K562 (cell line): ENCODE measurements around the gene ERICH6. TPM values are rescaled to one million over a fixed set of nuclear protein-coding genes. Genes with fewer than 3 reads are reported as not detected.

Experiments used
- ATAC-seq: fragments of 200-7000 bp; cut with Tn5 transposase; 3 replicates; pipeline ENCODE4 v1.9.1; 2020; ENCODE audit warnings: moderate library complexity
- BruUV-seq: library from RNA; stranded (reverse); fragments of 400-500 nt; replicated peaks from 2 replicates; lab custom pipeline; 2021; lab: Mats Ljungman, UMichigan
- CTCF ChIA-PET: fragments of 300-600 bp; formaldehyde crosslinking; extraction: SDS; loops from one replicate; lab custom pipeline; 2021; ENCODE audit warnings: low intra/inter-chr PET ratio; lab: Yijun Ruan, JAX
- POLR2A ChIA-PET: fragments of 300-600, 350-650 bp; sonication (Branson Sonifier 250); formaldehyde crosslinking; extraction: SDS; loops from one replicate; lab custom pipeline; 2021; ENCODE audit warnings: antibody characterized with exemption, inconsistent platforms; lab: Yijun Ruan, JAX
- DNase-seq, 4 experiments: peaks; one replicate each; pipeline versions ENCODE4 v3.0.0 to v3.0.0-alpha.2; 2011 to 2018; ENCODE audit warnings: low spot score in 3 of 4, mixed read lengths in 3 of 4; ENCODE audit errors: extremely low read depth in 1 of 4
- FAIRE-seq: peaks from 2 replicates; lab custom pipeline; 2011; peaks lifted over from hg19 to GRCh38; lab: Jason Lieb, UNC
- H2AFZ ChIP-seq: 2 replicates; pipeline ENCODE4 v1.6.0; 2011; ENCODE audit warnings: low read depth, low read length, control low read depth, inconsistent platforms
- H3K27ac ChIP-seq: fragments of 200-600 bp; 3 replicates; pipeline ENCODE4 v1.8.0; 2011; ENCODE audit warnings: low read depth, mild to moderate bottlenecking, control low read depth, inconsistent platforms, low read length, moderate library complexity, mixed read lengths; ENCODE audit errors: extremely low read depth
- H3K27me3 ChIP-seq, 2 experiments: fragments of 300-600 bp in 1 of 2; 2 replicates in 1 of 2; 3 replicates in 1 of 2; pipeline versions ENCODE4 v1.6.0 to v1.8.0; 2011; ENCODE audit warnings: inconsistent platforms in 2 of 2, low read length in 2 of 2, mild to moderate bottlenecking in 1 of 2, mixed read lengths in 1 of 2, moderate library complexity in 1 of 2; ENCODE audit not compliant: control insufficient read depth in 2 of 2, insufficient read depth in 2 of 2
- H3K36me3 ChIP-seq: fragments of 300-600 bp; 3 replicates; pipeline ENCODE4 v1.8.0; 2011; ENCODE audit warnings: mild to moderate bottlenecking, low read length, inconsistent platforms; ENCODE audit not compliant: control insufficient read depth, insufficient read depth
- H3K4me1 ChIP-seq, 2 experiments: fragments of 200-600 bp in 1 of 2; replicated peaks in 1 of 2; 2 replicates in 1 of 2; 3 replicates in 1 of 2; pipeline versions ENCODE4 v1.5.1 to v1.8.0; 2011; ENCODE audit warnings: inconsistent platforms in 2 of 2, low read length in 2 of 2, mild to moderate bottlenecking in 1 of 2, mixed read lengths in 1 of 2, moderate library complexity in 1 of 2; ENCODE audit not compliant: control insufficient read depth in 2 of 2, insufficient read depth in 2 of 2
- H3K4me2 ChIP-seq: 2 replicates; pipeline ENCODE4 v1.6.1; 2011; ENCODE audit warnings: low read length, control low read depth, inconsistent platforms, mixed read lengths; ENCODE audit not compliant: insufficient read depth
- H3K4me3 ChIP-seq: fragments of 200-600 bp; sonication (generic), shearing (Covaris generic); 2 replicates; pipeline ENCODE4 v1.5.1; 2016; ENCODE audit warnings: control low read depth, inconsistent platforms
- H3K79me2 ChIP-seq: fragments of 200-600 bp; 3 replicates; pipeline ENCODE4 v1.8.0; 2011; ENCODE audit warnings: low read length, inconsistent platforms; ENCODE audit not compliant: control insufficient read depth, insufficient read depth
- H3K9ac ChIP-seq, 2 experiments: 2 replicates each; pipeline versions ENCODE4 v1.6.0 to v1.6.1; 2011; ENCODE audit warnings: low read depth in 2 of 2, low read length in 2 of 2, control low read depth in 1 of 2, inconsistent platforms in 1 of 2, mild to moderate bottlenecking in 1 of 2, mixed read lengths in 1 of 2; ENCODE audit not compliant: insufficient read depth in 1 of 2
- H3K9me1 ChIP-seq: one replicate; pipeline ENCODE4 v1.6.0; 2011; ENCODE audit warnings: inconsistent platforms, mild to moderate bottlenecking, low read length, moderate library complexity; ENCODE audit not compliant: control insufficient read depth, insufficient read depth
- H3K9me3 ChIP-seq: replicated peaks from 2 replicates; pipeline ENCODE4 v1.5.1; 2011; ENCODE audit warnings: low read depth, low read length, inconsistent platforms; ENCODE audit not compliant: control insufficient read depth, insufficient read depth
- H4K20me1 ChIP-seq: replicated peaks from 2 replicates; pipeline ENCODE4 v1.6.1; 2011; ENCODE audit warnings: low read length, inconsistent platforms, mixed read lengths; ENCODE audit not compliant: control insufficient read depth, insufficient read depth
- HDGF ChIP-seq: fragments of 450-650 bp; IDR thresholded peaks from 2 replicates; pipeline ENCODE4 v1.6.1; 2016
- POU5F1 ChIP-seq: fragments of 150-350 bp; IDR thresholded peaks from 2 replicates; pipeline ENCODE4 v1.6.1; 2014; ENCODE audit warnings: borderline replicate concordance, low read length, low read depth, mild to moderate bottlenecking; ENCODE audit not compliant: partially characterized antibody
- SMARCB1 ChIP-seq: IDR thresholded peaks from 2 replicates; pipeline ENCODE4 v1.6.1; 2011; ENCODE audit warnings: improper control_type of control experiment, low read depth; ENCODE audit not compliant: insufficient read length
- TARDBP ChIP-seq: fragments of 450-650 bp; IDR thresholded peaks from 2 replicates; pipeline ENCODE4 v1.6.1; 2016
- WGBS: fragments of 100-300 bp; shearing (Covaris generic); methylation state at CpG from one replicate; pipeline ENCODE4 v1.1.6; 2016; ENCODE audit warnings: low coverage, mixed read lengths; ENCODE audit not compliant: insufficient coverage; ENCODE audit errors: missing lambda C conversion rate; 5-methylcytosine and 5-hydroxymethylcytosine counted together
- in situ Hi-C: fragments of 300-500 bp; cut with MboI; formaldehyde crosslinking; loops from 4 replicates; pipeline ENCODE4 v1.15.0; 2018; ENCODE audit warnings: inconsistent platforms, mixed read lengths
- intact Hi-C: fragments of 100-400 bp; cut with micrococcal nuclease; formaldehyde crosslinking; loops from 2 replicates; pipeline ENCODE4 v1.14.2; 2022
- polyA plus RNA-seq, 8 experiments: library from polyadenylated mRNA; depleted of rRNA in 4 of 8; stranded (reverse) in 5 of 8; unstranded in 3 of 8; fragments of >200 nt; fragmentation: Nextera tagmentation in 2 of 8; fragmentation: Illumina TruSeq in 1 of 8; extraction: Ambion mirVana in 2 of 8; extraction: Trizol in 1 of 8; gene quantifications; 2 replicates each; pipeline versions ENCODE4 v1.2.1 to v1.2.3, GENCODE V29; 2011 to 2014; ENCODE audit warnings: inconsistent platforms in 1 of 8, missing spikeins in 1 of 8
- total RNA-seq, 7 experiments: library from RNA; depleted of rRNA in 6 of 7; stranded (reverse); fragments of >200 nt in 6 of 7; fragmentation: Illumina TruSeq in 2 of 7; extraction: Trizol in 2 of 7; gene quantifications; 2 replicates each; pipeline versions ENCODE4 v1.2.1 to v1.2.3, GENCODE V29; 2011 to 2021; ENCODE audit warnings: low replicate concordance in 1 of 7
- TF ChIP-seq, protein P1 (sequence below), 2 experiments: fragments of 450-650 bp; IDR thresholded peaks; 2 replicates each; pipeline ENCODE4 v1.6.1; 2016; ENCODE audit warnings: mild to moderate bottlenecking in 2 of 2, borderline replicate concordance in 1 of 2, low read depth in 1 of 2, moderate library complexity in 1 of 2
- TF ChIP-seq, protein P2 (sequence below), 2 experiments: fragments of 150-350 bp in 1 of 2; IDR thresholded peaks; 2 replicates each; pipeline ENCODE4 v1.6.1; 2012 to 2016; ENCODE audit warnings: low read depth in 2 of 2, low read length in 2 of 2, mild to moderate bottlenecking in 1 of 2, moderate library complexity in 1 of 2

The ERICH6 gene
- total and polyA plus RNA-seq, 9 of the 15 experiments (the other 6 are each of a cell fraction or from before 2014, with no cell fraction given), result not detected

DNA sequence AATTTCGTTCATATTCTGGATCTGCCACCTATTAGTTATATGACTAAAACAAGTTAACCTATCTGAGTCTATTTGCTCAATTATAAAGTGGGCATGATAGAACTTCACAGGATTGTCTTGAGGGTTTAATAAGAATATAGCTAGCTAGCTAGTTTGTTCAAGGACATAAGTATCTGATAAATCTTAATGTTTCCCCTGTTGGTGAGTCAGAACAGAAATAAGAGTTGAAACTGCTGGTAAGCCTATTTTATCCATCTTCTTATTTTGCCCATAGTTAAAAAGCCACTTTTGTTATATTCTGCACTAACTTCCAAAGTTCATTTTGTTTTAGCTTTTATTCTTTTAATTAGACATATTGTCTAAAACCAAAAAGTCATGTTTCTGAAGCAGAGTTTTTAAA lies 91.2 kb downstream of the ERICH6 start:
- H3K27ac ChIP-seq, result 0 out of 3 replicates have a peak overlapping the region, but pooled peaks have one; percentile 17
- in situ Hi-C loops (no loop called here), intact Hi-C loops (no loop called here)
- ATAC-seq (no peak), DNase-seq (no peak), FAIRE-seq (no peak)
- no peak overlapping the region for H2AFZ ChIP-seq
- H3K9me3 ChIP-seq, result no peaks in the 10 kb centered on the region
- H3K27me3 ChIP-seq, result no peaks in the 10 kb centered on the region
- H3K4me1 ChIP-seq, result peaks cover 6 to 12% of the 10 kb centered on the region in 2 experiments; a peak in 4 of 5 replicates
- no peak overlapping the region for H3K4me3 ChIP-seq
- peaks cover 51% of the 10 kb centered on the region for H3K36me3 ChIP-seq
- CTCF ChIA-PET, result no interaction called here
- peaks cover 9% of the 10 kb centered on the region; the same call in 1 of the 2 replicates for H4K20me1 ChIP-seq
- POLR2A ChIA-PET, result interaction anchor here (0.8 to 1.3 kb wide), 2 partner anchors 9 to 13 kb away, joined by 3 to 4 read pairs; partner anchors contain the start of gene SELENOT
- H3K79me2 ChIP-seq, result peaks cover 82% of the 10 kb centered on the region
- H3K9ac ChIP-seq, result no peak overlapping the region
- TF ChIP-seq SMARCB1 (no peak), TARDBP (no peak), POU5F1 (no peak), HDGF (no peak)
- TF ChIP-seq, protein P1, sequence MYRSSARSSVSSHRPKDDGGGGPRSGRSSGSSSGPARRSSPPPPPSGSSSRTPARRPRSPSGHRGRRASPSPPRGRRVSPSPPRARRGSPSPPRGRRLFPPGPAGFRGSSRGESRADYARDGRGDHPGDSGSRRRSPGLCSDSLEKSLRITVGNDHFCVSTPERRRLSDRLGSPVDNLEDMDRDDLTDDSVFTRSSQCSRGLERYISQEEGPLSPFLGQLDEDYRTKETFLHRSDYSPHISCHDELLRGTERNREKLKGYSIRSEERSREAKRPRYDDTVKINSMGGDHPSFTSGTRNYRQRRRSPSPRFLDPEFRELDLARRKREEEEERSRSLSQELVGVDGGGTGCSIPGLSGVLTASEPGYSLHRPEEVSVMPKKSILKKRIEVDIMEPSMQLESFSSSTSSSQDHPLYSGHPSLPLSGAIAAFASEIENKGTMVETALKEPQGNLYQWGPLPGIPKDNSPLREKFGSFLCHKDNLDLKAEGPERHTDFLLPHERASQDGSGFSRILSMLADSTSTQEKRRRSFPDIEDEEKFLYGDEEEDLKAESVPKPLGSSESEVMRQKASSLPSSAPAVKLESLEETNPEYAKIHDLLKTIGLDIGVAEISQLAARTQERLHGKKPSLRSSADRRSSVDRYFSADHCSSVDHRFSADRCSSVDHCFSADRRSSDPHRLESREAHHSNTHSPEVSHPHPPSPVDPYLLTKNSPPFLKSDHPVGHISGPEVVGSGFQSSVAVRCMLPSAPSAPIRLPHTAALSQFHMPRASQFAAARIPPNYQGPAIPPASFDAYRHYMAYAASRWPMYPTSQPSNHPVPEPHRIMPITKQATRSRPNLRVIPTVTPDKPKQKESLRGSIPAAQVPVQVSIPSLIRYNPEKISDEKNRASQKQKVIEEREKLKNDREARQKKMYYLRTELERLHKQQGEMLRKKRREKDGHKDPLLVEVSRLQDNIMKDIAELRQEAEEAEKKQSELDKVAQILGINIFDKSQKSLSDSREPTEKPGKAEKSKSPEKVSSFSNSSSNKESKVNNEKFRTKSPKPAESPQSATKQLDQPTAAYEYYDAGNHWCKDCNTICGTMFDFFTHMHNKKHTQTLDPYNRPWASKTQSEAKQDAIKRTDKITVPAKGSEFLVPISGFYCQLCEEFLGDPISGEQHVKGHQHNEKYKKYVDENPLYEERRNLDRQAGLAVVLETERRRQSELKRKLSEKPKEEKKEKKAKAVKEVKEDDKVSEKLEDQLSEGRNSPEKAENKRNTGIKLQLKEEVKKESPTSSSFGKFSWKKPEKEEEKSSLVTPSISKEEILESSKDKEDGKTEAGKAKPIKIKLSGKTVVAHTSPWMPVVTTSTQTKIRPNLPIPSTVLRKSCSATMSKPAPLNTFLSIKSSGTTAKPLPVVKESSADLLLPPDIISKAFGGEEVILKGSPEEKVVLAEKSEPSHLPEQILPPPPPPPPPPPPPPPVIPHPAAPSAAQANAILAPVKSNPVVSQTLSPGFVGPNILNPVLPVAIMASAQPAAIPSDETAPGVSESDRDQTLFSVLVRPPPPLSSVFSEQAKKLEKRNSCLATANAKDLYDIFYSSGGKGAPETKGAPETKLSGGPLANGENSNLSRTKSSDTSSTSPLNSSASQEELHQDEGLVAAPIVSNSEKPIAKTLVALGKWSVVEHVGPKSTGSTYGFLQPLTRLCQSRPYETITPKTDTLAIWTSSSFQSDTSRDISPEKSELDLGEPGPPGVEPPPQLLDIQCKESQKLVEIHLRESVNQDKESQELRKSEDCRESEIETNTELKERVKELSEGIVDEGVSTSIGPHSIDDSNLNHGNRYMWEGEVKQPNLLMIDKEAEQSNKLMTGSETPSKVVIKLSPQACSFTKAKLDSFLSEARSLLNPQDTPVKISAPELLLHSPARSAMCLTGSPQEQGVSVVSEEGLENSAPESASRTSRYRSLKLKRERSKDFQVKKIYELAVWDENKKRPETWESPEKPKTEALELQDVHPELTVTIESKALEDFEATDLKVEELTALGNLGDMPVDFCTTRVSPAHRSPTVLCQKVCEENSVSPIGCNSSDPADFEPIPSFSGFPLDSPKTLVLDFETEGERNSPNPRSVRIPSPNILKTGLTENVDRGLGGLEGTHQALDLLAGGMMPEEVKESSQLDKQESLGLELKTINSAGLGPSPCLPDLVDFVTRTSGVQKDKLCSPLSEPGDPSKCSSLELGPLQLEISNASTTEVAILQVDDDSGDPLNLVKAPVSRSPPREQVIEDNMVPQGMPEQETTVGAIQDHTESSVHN (IDR thresholded peaks at IDR 0.05; ENCODE audit: borderline replicate concordance in 1 of 2, low read depth in 1 of 2), result no peak
- TF ChIP-seq, protein P2, sequence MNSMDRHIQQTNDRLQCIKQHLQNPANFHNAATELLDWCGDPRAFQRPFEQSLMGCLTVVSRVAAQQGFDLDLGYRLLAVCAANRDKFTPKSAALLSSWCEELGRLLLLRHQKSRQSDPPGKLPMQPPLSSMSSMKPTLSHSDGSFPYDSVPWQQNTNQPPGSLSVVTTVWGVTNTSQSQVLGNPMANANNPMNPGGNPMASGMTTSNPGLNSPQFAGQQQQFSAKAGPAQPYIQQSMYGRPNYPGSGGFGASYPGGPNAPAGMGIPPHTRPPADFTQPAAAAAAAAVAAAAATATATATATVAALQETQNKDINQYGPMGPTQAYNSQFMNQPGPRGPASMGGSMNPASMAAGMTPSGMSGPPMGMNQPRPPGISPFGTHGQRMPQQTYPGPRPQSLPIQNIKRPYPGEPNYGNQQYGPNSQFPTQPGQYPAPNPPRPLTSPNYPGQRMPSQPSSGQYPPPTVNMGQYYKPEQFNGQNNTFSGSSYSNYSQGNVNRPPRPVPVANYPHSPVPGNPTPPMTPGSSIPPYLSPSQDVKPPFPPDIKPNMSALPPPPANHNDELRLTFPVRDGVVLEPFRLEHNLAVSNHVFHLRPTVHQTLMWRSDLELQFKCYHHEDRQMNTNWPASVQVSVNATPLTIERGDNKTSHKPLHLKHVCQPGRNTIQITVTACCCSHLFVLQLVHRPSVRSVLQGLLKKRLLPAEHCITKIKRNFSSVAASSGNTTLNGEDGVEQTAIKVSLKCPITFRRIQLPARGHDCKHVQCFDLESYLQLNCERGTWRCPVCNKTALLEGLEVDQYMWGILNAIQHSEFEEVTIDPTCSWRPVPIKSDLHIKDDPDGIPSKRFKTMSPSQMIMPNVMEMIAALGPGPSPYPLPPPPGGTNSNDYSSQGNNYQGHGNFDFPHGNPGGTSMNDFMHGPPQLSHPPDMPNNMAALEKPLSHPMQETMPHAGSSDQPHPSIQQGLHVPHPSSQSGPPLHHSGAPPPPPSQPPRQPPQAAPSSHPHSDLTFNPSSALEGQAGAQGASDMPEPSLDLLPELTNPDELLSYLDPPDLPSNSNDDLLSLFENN (IDR thresholded peaks at IDR 0.05; ENCODE audit: low read depth in 2 of 2, low read length in 2 of 2), result no peak
- no TSS peak for BruUV-seq
- no peak overlapping the region for H3K4me2 ChIP-seq
- no peaks in the 10 kb centered on the region for H3K9me1 ChIP-seq
- 33% methylated on average over 1 of the region's 1 CpG for WGBS
